ENCODE data around the gene FGD2. TPM values are rescaled to one million over a fixed set of nuclear protein-coding genes. Genes with fewer than 3 reads are reported as not detected.

FGD2 gene
- total RNA-seq, 3 donors from 2014 or later, result 6.9 to 18.3 (median 14.1) TPM

- ATAC-seq, result peak; percentile 67
- Histone ChIP-seq H3K4me3 (no peak overlapping the region), H3K4me1 (ENCODE audit: low read depth) (peaks cover 14% of the 10 kb centered on the region), H3K9me3 (no peaks in the 10 kb centered on the region), H3K36me3 (ENCODE audit: low read depth) (no peaks in the 10 kb centered on the region)
- intact Hi-C loops (cut with DNase I, micrococcal nuclease), result no loop called here
- TF ChIP-seq CTCF (IDR thresholded peaks at IDR 0.05), result no peak
- peak; percentile 50 to 80 (median 57) for DNase-seq
Observed at GRCh38 chr6:37048851-37049757, 43.6 kb downstream of the FGD2 start.

- ATAC-seq, result no peak
- Histone ChIP-seq H3K36me3 (ENCODE audit: low read depth) (no peaks in the 10 kb centered on the region), H3K9me3 (no peaks in the 10 kb centered on the region), H3K4me1 (ENCODE audit: low read depth) (peaks cover 14% of the 10 kb centered on the region), H3K4me3 (no peak overlapping the region)
- TF ChIP-seq CTCF (IDR thresholded peaks at IDR 0.05), result no peak
- DNase-seq, result no peak
- intact Hi-C loops (cut with DNase I, micrococcal nuclease), result no loop called here
Observed at GRCh38 chr6:37049758-37050044, 44.2 kb downstream of the FGD2 start.

DNA sequence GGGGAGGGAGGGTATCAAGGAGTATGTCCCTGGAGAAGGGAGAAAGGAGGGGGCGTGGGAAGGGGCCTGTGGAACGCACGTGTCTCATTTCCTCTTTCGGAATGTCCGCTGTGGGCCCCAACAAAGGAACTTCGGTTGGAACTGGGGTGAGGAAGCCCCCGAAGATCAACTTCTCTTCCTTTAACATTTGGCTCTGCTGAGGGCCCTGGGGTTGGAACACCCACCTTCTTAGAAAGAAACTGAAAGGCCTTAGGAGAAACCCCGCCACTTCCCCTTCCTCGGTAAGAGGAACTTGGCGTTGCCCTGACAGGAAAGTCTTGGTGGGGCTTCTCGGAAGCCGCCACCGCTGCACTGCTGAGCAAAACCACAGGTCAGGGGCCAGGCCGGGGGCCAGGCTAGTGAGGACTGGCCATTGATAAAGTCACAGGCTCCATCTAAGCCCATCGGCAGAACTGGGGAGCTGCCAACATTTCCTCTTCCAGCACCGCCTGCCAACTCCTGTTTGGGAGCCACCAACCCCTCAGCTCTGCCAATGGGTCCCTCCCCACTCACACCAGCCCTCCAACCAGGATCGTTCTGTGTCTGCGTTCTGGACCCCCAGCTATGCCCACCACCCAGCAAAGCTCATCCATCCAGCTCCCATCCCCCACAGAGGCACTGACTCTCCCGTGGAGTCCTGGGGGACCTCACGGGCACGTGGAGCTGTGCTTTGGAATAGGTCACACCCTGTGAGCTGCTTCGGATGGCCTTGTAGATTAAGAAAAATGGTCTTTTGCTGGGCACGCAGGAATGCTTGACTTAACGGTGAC is 44.8 kb downstream of the FGD2 start:
- intact Hi-C loops (cut with DNase I, micrococcal nuclease), result no loop called here
- no peak for TF ChIP-seq CTCF (IDR thresholded peaks at IDR 0.05)

DNA sequence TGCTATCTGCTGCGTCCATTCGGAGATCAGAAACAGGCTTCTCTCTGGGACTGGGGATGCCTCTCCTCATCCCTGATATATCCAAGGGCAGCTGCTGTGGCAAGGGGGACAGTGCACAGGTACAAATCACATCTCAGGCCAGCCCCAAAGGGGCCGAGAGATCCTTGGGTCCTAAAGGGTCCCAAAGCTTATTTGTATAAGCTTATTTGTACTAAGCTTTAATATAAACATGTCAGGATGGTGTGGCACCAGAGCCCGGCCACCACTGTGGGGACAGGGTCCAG is 45.3 kb downstream of the FGD2 start:
- intact Hi-C loops (cut with DNase I, micrococcal nuclease), result loop anchor here in 1 of 2 donors (1.0 kb wide), 1 partner anchor 122 kb away; no protein-coding TSS in a partner anchor
- no peak for TF ChIP-seq CTCF (IDR thresholded peaks at IDR 0.05)
- Histone ChIP-seq H3K36me3 (ENCODE audit: low read depth) (no peaks in the 10 kb centered on the region), H3K9me3 (no peaks in the 10 kb centered on the region), H3K4me1 (ENCODE audit: low read depth) (peaks cover 14% of the 10 kb centered on the region), H3K4me3 (no peak overlapping the region)
- DNase-seq (no peak), ATAC-seq (no peak)

More for the DNA sequence above, 44.8 kb downstream of the FGD2 start:
- DNase-seq, result peak; percentile 65 to 87 (median 67)
- no peaks in the 10 kb centered on the region for H3K9me3 ChIP-seq
- no peak overlapping the region for H3K4me3 ChIP-seq
- no peaks in the 10 kb centered on the region for H3K36me3 ChIP-seq (ENCODE audit: low read depth)
- ATAC-seq, result peak; percentile 56
- H3K4me1 ChIP-seq (ENCODE audit: low read depth), result peaks cover 14% of the 10 kb centered on the region

GRCh38 chr6:37051138-37052026 is 45.9 kb downstream of the FGD2 start:
- H3K4me1 ChIP-seq (ENCODE audit: low read depth), result peaks cover 14% of the 10 kb centered on the region
- peak; percentile 87 for ATAC-seq
- DNase-seq, result peak; percentile 94 to 96 (median 96)
- peak; percentile 74 for TF ChIP-seq CTCF (IDR thresholded peaks at IDR 0.05)
- H3K4me3 ChIP-seq, result no peak overlapping the region
- no peaks in the 10 kb centered on the region for H3K9me3 ChIP-seq
- H3K36me3 ChIP-seq (ENCODE audit: low read depth), result no peaks in the 10 kb centered on the region
- intact Hi-C loops (cut with DNase I, micrococcal nuclease), result loop anchor here in 1 of 2 donors (1.0 kb wide), 1 partner anchor 121 kb away; no protein-coding TSS in a partner anchor
